Tibial artery (tissue), 4 donors: Measurements from ENCODE around the gene PKP4.

Experiments used
- DNase-seq, 2 donors: peaks; one replicate each; pipeline ENCODE4 v3.0.0-alpha.2; 2019
- H3K27ac ChIP-seq, 2 donors: fragments of 200-600 bp; sonication (generic) in 1 of 2; 1 replicate in 1 of 2; 2 replicates in 1 of 2; pipeline ENCODE4 v1.5.1; 2018 to 2019; ENCODE audit warnings: mild to moderate bottlenecking in 1 of 2
- H3K27me3 ChIP-seq, 2 donors: fragments of 200-600 bp; sonication (generic) in 1 of 2; one replicate each; pipeline versions ENCODE4 v1.5.1 to v1.6.0; 2016 to 2019
- H3K36me3 ChIP-seq, 3 donors: fragments of 200-600 bp; sonication (generic) in 2 of 3; one replicate each; pipeline ENCODE4 v1.5.1; 2016 to 2019; ENCODE audit warnings: mild to moderate bottlenecking in 2 of 3
- H3K4me1 ChIP-seq, 4 donors: fragments of 200-600 bp; sonication (generic) in 2 of 4; 1 replicate in 3 of 4; 2 replicates in 1 of 4; pipeline ENCODE4 v1.5.1; 2016 to 2019
- H3K4me3 ChIP-seq, 2 donors: fragments of 200-600 bp; sonication (generic) in 1 of 2; 1 replicate in 1 of 2; 2 replicates in 1 of 2; pipeline ENCODE4 v1.5.1; 2018 to 2019; ENCODE audit warnings: mild to moderate bottlenecking in 2 of 2
- H3K9me3 ChIP-seq, 3 donors: fragments of 200-600 bp; sonication (generic) in 1 of 3; one replicate each; pipeline ENCODE4 v1.5.1; 2016 to 2019
- CTCF ChIP-seq, 2 experiments: fragments of 200-600 bp in 1 of 2; fragments of 450-650 bp in 1 of 2; IDR thresholded peaks; one replicate each; pipeline ENCODE4 v1.5.1; 2017 to 2019; ENCODE audit warnings: antibody characterized with exemption in 2 of 2, mild to moderate bottlenecking in 1 of 2, moderate library complexity in 1 of 2
- intact Hi-C: fragments of 100-400 bp; cut with DNase I; formaldehyde crosslinking; loops from one replicate; pipeline ENCODE4 v1.15.0; 2023; ENCODE audit warnings: low total_unique reads

PKP4 gene

GRCh38 chr2:158457092-158457825, 507 bp downstream of the PKP4 start:
- TF ChIP-seq CTCF (IDR thresholded peaks at IDR 0.05): no peak
- peaks cover 0 to 20% (median 7%) of the 10 kb centered on the region in 4 donors for H3K4me1 ChIP-seq
- DNase-seq: peak; percentile 36 to 73
- intact Hi-C loops: no loop called here
- no peaks in the 10 kb centered on the region for H3K9me3 ChIP-seq
- no peaks in the 10 kb centered on the region for H3K36me3 ChIP-seq
- H3K4me3 ChIP-seq: peak overlapping the region; percentile 89 to 95
- H3K27ac ChIP-seq: peak overlapping the region; percentile 92 to 96
- H3K27me3 ChIP-seq: no peaks in the 10 kb centered on the region

GRCh38 chr2:158457826-158458616, 1.3 kb downstream of the PKP4 start:
- peak; percentile 45 to 78 for DNase-seq
- TF ChIP-seq CTCF (IDR thresholded peaks at IDR 0.05): peak; percentile 37 to 39
- Histone ChIP-seq H3K9me3 (no peaks in the 10 kb centered on the region), H3K27ac (peak overlapping the region; percentile 92 to 96), H3K36me3 (no peaks in the 10 kb centered on the region), H3K27me3 (no peaks in the 10 kb centered on the region), H3K4me1 (peaks cover 0 to 20% (median 7%) of the 10 kb centered on the region in 4 donors), H3K4me3 (peak overlapping the region; percentile 89 to 95)
- intact Hi-C loops: no loop called here

GRCh38 chr2:158458617-158458920, 1.8 kb downstream of the PKP4 start:
- DNase-seq: no peak
- intact Hi-C loops: no loop called here

DNA sequence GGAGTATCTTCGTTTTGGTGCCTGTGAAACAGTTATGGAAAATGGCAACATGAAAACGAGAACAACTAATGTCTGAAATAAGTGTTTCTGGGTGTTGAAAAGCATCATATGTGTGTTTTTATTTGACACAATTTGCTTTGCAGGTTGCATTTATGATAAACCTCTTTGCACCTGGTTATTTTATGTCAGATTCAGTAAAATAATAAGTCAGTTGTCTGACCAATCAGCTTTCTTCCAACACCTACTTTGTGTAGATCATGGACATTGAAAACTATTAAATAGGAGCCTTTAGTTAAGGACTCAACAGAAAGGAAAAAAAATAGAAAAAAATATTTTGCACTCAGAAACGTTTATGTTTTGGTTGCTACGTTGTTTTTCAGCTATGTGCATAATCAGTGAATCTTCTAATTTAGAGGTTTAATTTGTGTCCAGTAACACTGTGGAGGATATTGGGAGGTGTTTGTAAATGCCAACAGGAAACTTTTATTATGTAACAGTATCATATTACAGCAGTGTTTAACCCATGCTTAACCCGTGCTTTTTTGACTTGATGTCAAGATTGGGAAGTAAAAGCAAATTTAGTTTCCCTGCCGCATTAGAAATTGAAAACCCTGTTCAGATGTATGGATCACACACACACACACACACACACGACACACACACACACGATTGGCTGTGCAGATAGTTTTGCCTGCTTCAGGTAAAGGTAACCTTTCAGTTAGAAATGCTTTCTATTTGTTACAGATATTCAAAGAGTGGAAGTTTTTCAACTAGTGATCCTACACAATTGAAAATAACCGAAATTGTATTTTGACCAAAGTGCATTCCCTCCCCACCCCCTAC, 2.6 kb downstream of the PKP4 start:
- Histone ChIP-seq H3K36me3 (no peaks in the 10 kb centered on the region), H3K4me3 (peak overlapping the region; percentile 1 to 89), H3K4me1 (peaks cover 0 to 20% (median 7%) of the 10 kb centered on the region in 4 donors), H3K9me3 (no peaks in the 10 kb centered on the region), H3K27ac (no peak overlapping the region), H3K27me3 (no peaks in the 10 kb centered on the region)
- DNase-seq: no peak
- no peak for TF ChIP-seq CTCF (IDR thresholded peaks at IDR 0.05)
- intact Hi-C loops: no loop called here

More at GRCh38 chr2:158458617-158458920, 1.8 kb downstream of the PKP4 start:
- no peaks in the 10 kb centered on the region for H3K27me3 ChIP-seq
- H3K36me3 ChIP-seq: no peaks in the 10 kb centered on the region
- peak overlapping the region; percentile 89 to 95 for H3K4me3 ChIP-seq
- peak overlapping the region; percentile 92 to 96 for H3K27ac ChIP-seq
- peaks cover 0 to 20% (median 7%) of the 10 kb centered on the region in 4 donors for H3K4me1 ChIP-seq
- no peak for TF ChIP-seq CTCF (IDR thresholded peaks at IDR 0.05)
- no peaks in the 10 kb centered on the region for H3K9me3 ChIP-seq

- DNase-seq: no peak
Measured at GRCh38 chr2:158460632-158461297, 4.0 kb downstream of the PKP4 start.

More at GRCh38 chr2:158460632-158461297, 4.0 kb downstream of the PKP4 start:
- Histone ChIP-seq H3K9me3 (no peaks in the 10 kb centered on the region), H3K4me3 (no peak overlapping the region), H3K36me3 (no peaks in the 10 kb centered on the region), H3K27me3 (no peaks in the 10 kb centered on the region), H3K27ac (no peak overlapping the region), H3K4me1 (peaks cover 0 to 20% (median 7%) of the 10 kb centered on the region in 4 donors)
- intact Hi-C loops: no loop called here
- no peak for TF ChIP-seq CTCF (IDR thresholded peaks at IDR 0.05)
